Trophoblast cell (in vitro differentiated cells and primary cell): ENCODE results near the gene RASSF6.

Experiments
- DNase-seq, 2 donors: peaks; one replicate each; pipeline ENCODE4 v3.0.0-alpha.2; 2016
- H2AFZ ChIP-seq: 2 replicates; pipeline ENCODE4 v1.6.1; 2013; ENCODE audit warnings: low read length, moderate library complexity, mild to moderate bottlenecking; ENCODE audit not compliant: insufficient read depth, poor library complexity
- H2AK5ac ChIP-seq: 2 replicates; pipeline ENCODE4 v1.6.1; 2013; ENCODE audit warnings: mild to moderate bottlenecking, low read length
- H2BK120ac ChIP-seq: 2 replicates; pipeline ENCODE4 v1.6.1; 2013; ENCODE audit warnings: low read length, mild to moderate bottlenecking, moderate library complexity; ENCODE audit not compliant: insufficient read depth, poor library complexity
- H2BK12ac ChIP-seq: 2 replicates; pipeline ENCODE4 v1.6.1; 2013; ENCODE audit warnings: mild to moderate bottlenecking, low read length, moderate library complexity
- H2BK5ac ChIP-seq: 2 replicates; pipeline ENCODE4 v1.6.1; 2013; ENCODE audit warnings: low read length, low read depth, moderate library complexity, mild to moderate bottlenecking; ENCODE audit not compliant: poor library complexity
- H3K14ac ChIP-seq: 2 replicates; pipeline ENCODE4 v1.6.1; 2013; ENCODE audit warnings: mild to moderate bottlenecking, low read length
- H3K18ac ChIP-seq: 2 replicates; pipeline ENCODE4 v1.6.1; 2013; ENCODE audit warnings: mild to moderate bottlenecking, low read length
- H3K23ac ChIP-seq: 2 replicates; pipeline ENCODE4 v1.6.1; 2013; ENCODE audit warnings: low read length
- H3K27ac ChIP-seq: 2 replicates; pipeline ENCODE4 v1.5.1; 2013; ENCODE audit warnings: low read depth, mild to moderate bottlenecking, inconsistent platforms, low read length, moderate library complexity
- H3K27me3 ChIP-seq: 2 replicates; pipeline ENCODE4 v1.6.1; 2013; ENCODE audit warnings: inconsistent platforms, mild to moderate bottlenecking, low read length, moderate library complexity; ENCODE audit not compliant: insufficient read depth
- H3K36me3 ChIP-seq, 2 experiments: 1 replicate in 1 of 2; 2 replicates in 1 of 2; pipeline ENCODE4 v1.6.1; 2013; ENCODE audit warnings: low read length in 2 of 2, mild to moderate bottlenecking in 2 of 2, moderate library complexity in 1 of 2; ENCODE audit not compliant: insufficient read depth in 2 of 2, control insufficient read depth in 1 of 2
- H3K4ac ChIP-seq: 2 replicates; pipeline ENCODE4 v1.6.1; 2013; ENCODE audit warnings: low read depth, mild to moderate bottlenecking, low read length, moderate library complexity
- H3K4me1 ChIP-seq, 2 experiments: 1 replicate in 1 of 2; 2 replicates in 1 of 2; pipeline ENCODE4 v1.6.1; 2013; ENCODE audit warnings: low read length in 2 of 2, mild to moderate bottlenecking in 2 of 2, moderate library complexity in 1 of 2; ENCODE audit not compliant: insufficient read depth in 2 of 2, control insufficient read depth in 1 of 2
- H3K4me2 ChIP-seq: 2 replicates; pipeline ENCODE4 v1.6.1; 2013; ENCODE audit warnings: inconsistent platforms, mild to moderate bottlenecking, low read length, moderate library complexity
- H3K4me3 ChIP-seq: 2 replicates; pipeline ENCODE4 v1.5.1; 2013; ENCODE audit warnings: mild to moderate bottlenecking, low read depth, low read length, inconsistent platforms
- H3K79me1 ChIP-seq: one replicate; pipeline ENCODE4 v1.6.1; 2013; ENCODE audit warnings: low read length
- H3K79me2 ChIP-seq: 2 replicates; pipeline ENCODE4 v1.6.1; 2013; ENCODE audit warnings: low read length, mild to moderate bottlenecking; ENCODE audit not compliant: control insufficient read depth, insufficient read depth, poor library complexity
- H3K9ac ChIP-seq: 2 replicates; pipeline ENCODE4 v1.6.1; 2013; ENCODE audit warnings: mild to moderate bottlenecking, low read length
- H3K9me3 ChIP-seq: 2 replicates; pipeline ENCODE4 v1.6.1; 2013; ENCODE audit warnings: low read depth, mild to moderate bottlenecking, control low read depth, inconsistent platforms, low read length; ENCODE audit not compliant: insufficient read depth
- H4K12ac ChIP-seq: 2 replicates; pipeline ENCODE4 v1.6.1; 2013; ENCODE audit warnings: low read depth, mild to moderate bottlenecking, low read length, moderate library complexity
- H4K8ac ChIP-seq: 2 replicates; pipeline ENCODE4 v1.6.1; 2013; ENCODE audit warnings: low read depth, mild to moderate bottlenecking, low read length, moderate library complexity
- H4K91ac ChIP-seq: one replicate; pipeline ENCODE4 v1.6.1; 2013; ENCODE audit warnings: low read depth, mild to moderate bottlenecking, low read length, moderate library complexity
- WGBS: extraction: QIAGEN DNeasy Blood & Tissue Kit; methylation state at CpG from one replicate; pipeline ENCODE4 v1.1.7; 2013; ENCODE audit warnings: missing lambda C conversion rate; ENCODE audit not compliant: insufficient read length, insufficient coverage; ENCODE audit errors: extremely low coverage; 5-methylcytosine and 5-hydroxymethylcytosine counted together

The RASSF6 gene

GRCh38 chr4:73607375-73608033 is 12.7 kb downstream of the RASSF6 start:
- H3K4ac ChIP-seq = no peak overlapping the region
- no peak overlapping the region for H3K27ac ChIP-seq
- no peak overlapping the region for H2BK12ac ChIP-seq
- H2AK5ac ChIP-seq = no peak overlapping the region
- no peak overlapping the region for H3K4me2 ChIP-seq
- no peaks in the 10 kb centered on the region for H3K36me3 ChIP-seq
- H3K9ac ChIP-seq = no peak overlapping the region
- H4K12ac ChIP-seq = no peak overlapping the region
- H3K4me1 ChIP-seq = no peaks in the 10 kb centered on the region
- no peaks in the 10 kb centered on the region for H3K79me2 ChIP-seq
- H2BK5ac ChIP-seq = no peak overlapping the region
- H3K18ac ChIP-seq = no peak overlapping the region
- no peaks in the 10 kb centered on the region for H3K27me3 ChIP-seq
- H3K9me3 ChIP-seq = no peaks in the 10 kb centered on the region
- H2BK120ac ChIP-seq = no peak overlapping the region
- H4K8ac ChIP-seq = no peak overlapping the region
- H3K14ac ChIP-seq = no peak overlapping the region
- no peak overlapping the region for H2AFZ ChIP-seq
- no peak overlapping the region for H3K4me3 ChIP-seq
- H3K23ac ChIP-seq = no peak overlapping the region
- no peaks in the 10 kb centered on the region for H3K79me1 ChIP-seq
- H4K91ac ChIP-seq = no peak overlapping the region
- DNase-seq = no peak

DNA sequence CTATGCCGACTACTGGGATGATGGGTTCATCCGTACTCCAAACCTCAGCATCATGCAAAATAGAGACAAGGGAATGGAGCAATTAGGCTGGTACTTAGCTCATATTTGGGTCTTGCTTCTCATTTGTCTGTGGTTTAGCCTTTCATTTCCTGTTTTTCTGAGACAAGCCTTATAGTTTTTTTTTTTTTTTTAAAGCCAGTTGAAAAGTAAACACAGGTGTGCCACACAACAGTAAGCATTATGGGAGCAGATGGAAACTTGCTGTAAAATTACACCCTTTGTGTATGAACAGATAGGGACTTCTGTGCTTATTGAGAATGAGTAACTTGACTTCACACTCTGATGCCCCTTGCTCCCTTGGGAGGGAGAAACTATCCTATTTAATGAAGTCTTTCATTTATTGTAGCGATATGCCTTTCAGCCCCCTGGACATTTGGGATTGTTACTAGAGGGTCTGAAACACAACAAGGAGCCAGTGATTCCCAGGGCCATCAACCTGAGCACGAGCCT is 13.7 kb downstream of the RASSF6 start:
- Histone ChIP-seq H3K36me3 (no peaks in the 10 kb centered on the region), H3K4me1 (no peaks in the 10 kb centered on the region), H2BK5ac (no peak overlapping the region), H3K27me3 (no peaks in the 10 kb centered on the region), H3K23ac (no peak overlapping the region), H3K79me2 (no peaks in the 10 kb centered on the region), H3K4me3 (no peak overlapping the region), H3K27ac (no peak overlapping the region), H3K79me1 (no peaks in the 10 kb centered on the region), H2AFZ (no peak overlapping the region), H4K12ac (no peak overlapping the region), H4K8ac (no peak overlapping the region), H4K91ac (no peak overlapping the region), H3K9me3 (no peaks in the 10 kb centered on the region), H2AK5ac (no peak overlapping the region), H3K18ac (no peak overlapping the region), H3K14ac (no peak overlapping the region), H2BK120ac (no peak overlapping the region), H3K9ac (no peak overlapping the region), H2BK12ac (no peak overlapping the region), H3K4me2 (no peak overlapping the region), H3K4ac (no peak overlapping the region)
- DNase-seq = no peak
- no CpG with 5 or more reads among the region's 4 CpGs for WGBS

- H2BK5ac ChIP-seq = no peak overlapping the region
- H2BK120ac ChIP-seq = no peak overlapping the region
- no peaks in the 10 kb centered on the region for H3K9me3 ChIP-seq
- no peak overlapping the region for H3K4me2 ChIP-seq
- no peak overlapping the region for H4K91ac ChIP-seq
- peak in 1 of 2 donors; percentile 45 for DNase-seq
- H3K79me1 ChIP-seq = no peaks in the 10 kb centered on the region
- H4K12ac ChIP-seq = no peak overlapping the region
- H3K4me1 ChIP-seq = peaks cover 2 to 4% of the 10 kb centered on the region in 2 experiments
- no peak overlapping the region for H4K8ac ChIP-seq
- H3K27me3 ChIP-seq = no peaks in the 10 kb centered on the region
- H2AK5ac ChIP-seq = no peak overlapping the region
- H3K9ac ChIP-seq = no peak overlapping the region
- WGBS = no CpG with 5 or more reads among the region's 12 CpGs
- no peak overlapping the region for H3K18ac ChIP-seq
- H3K23ac ChIP-seq = no peak overlapping the region
- no peak overlapping the region for H3K4ac ChIP-seq
- no peak overlapping the region for H3K14ac ChIP-seq
- no peaks in the 10 kb centered on the region for H3K36me3 ChIP-seq
- H3K27ac ChIP-seq = no peak overlapping the region
- no peak overlapping the region for H3K4me3 ChIP-seq
- no peak overlapping the region for H2AFZ ChIP-seq
- no peaks in the 10 kb centered on the region for H3K79me2 ChIP-seq
- no peak overlapping the region for H2BK12ac ChIP-seq
Measured at GRCh38 chr4:73603854-73604584, 16.2 kb downstream of the RASSF6 start.

- Histone ChIP-seq H3K79me1 (no peaks in the 10 kb centered on the region), H2BK12ac (no peak overlapping the region), H3K9me3 (no peaks in the 10 kb centered on the region), H3K27me3 (no peaks in the 10 kb centered on the region), H2BK120ac (no peak overlapping the region), H3K79me2 (no peaks in the 10 kb centered on the region), H2AK5ac (no peak overlapping the region), H3K18ac (no peak overlapping the region), H4K8ac (no peak overlapping the region), H2AFZ (no peak overlapping the region), H3K4me1 (peaks cover 4 to 7% of the 10 kb centered on the region in 2 experiments), H4K91ac (no peak overlapping the region), H3K27ac (no peak overlapping the region), H3K4ac (no peak overlapping the region), H3K4me2 (no peak overlapping the region), H3K14ac (no peak overlapping the region), H3K4me3 (no peak overlapping the region), H4K12ac (no peak overlapping the region), H3K9ac (no peak overlapping the region), H3K23ac (no peak overlapping the region), H3K36me3 (no peaks in the 10 kb centered on the region), H2BK5ac (no peak overlapping the region)
- no CpG with 5 or more reads among the region's 3 CpGs for WGBS
- DNase-seq = peak; percentile 78 to 89
Measured at GRCh38 chr4:73603271-73603710, 16.9 kb downstream of the RASSF6 start.
